SJCRH30 (cell line): Measurements from ENCODE around the gene SYNGAP1. TPM values are rescaled to one million over a fixed set of nuclear protein-coding genes. Genes with fewer than 3 reads are reported as not detected.

Experiments used
- DNase-seq, 2 experiments: peaks; one replicate each; pipeline ENCODE4 v3.0.0-alpha.2; 2015 to 2020
- H3K27ac ChIP-seq: fragments of 250-450 bp; sonication (Bioruptor Pico); 2 replicates; pipeline ENCODE4 v1.5.1; 2020; ENCODE audit warnings: mild to moderate bottlenecking, moderate library complexity
- H3K27me3 ChIP-seq: fragments of 250-450 bp; sonication (Bioruptor Pico); 2 replicates; pipeline ENCODE4 v1.5.1; 2020; ENCODE audit warnings: mild to moderate bottlenecking, moderate library complexity
- H3K36me3 ChIP-seq: fragments of 250-450 bp; sonication (Bioruptor Pico); 2 replicates; pipeline ENCODE4 v1.5.1; 2020; ENCODE audit warnings: mild to moderate bottlenecking, moderate library complexity
- H3K4me1 ChIP-seq: fragments of 250-450 bp; sonication (Bioruptor Pico); 2 replicates; pipeline ENCODE4 v1.5.1; 2020; ENCODE audit warnings: mild to moderate bottlenecking, moderate library complexity
- H3K4me3 ChIP-seq: fragments of 250-450 bp; sonication (Bioruptor Pico); 2 replicates; pipeline ENCODE4 v1.5.1; 2020; ENCODE audit warnings: mild to moderate bottlenecking, moderate library complexity
- H3K9me3 ChIP-seq: fragments of 250-450 bp; sonication (Bioruptor Pico); replicated peaks from 2 replicates; pipeline ENCODE4 v1.5.1; 2020; ENCODE audit warnings: mild to moderate bottlenecking, moderate library complexity
- total RNA-seq: library from RNA; depleted of rRNA; stranded (reverse); fragments of >200 nt; shearing (Covaris generic); gene quantifications from 2 replicates; pipeline ENCODE4 v1.2.3, GENCODE V29; 2014

Gene SYNGAP1
- total RNA-seq, 1 experiment from 2014 or later = 2.5 TPM

- Histone ChIP-seq H3K36me3 (peaks cover 19% of the 10 kb centered on the region), H3K9me3 (no peaks in the 10 kb centered on the region), H3K4me3 (no peak overlapping the region), H3K4me1 (peaks cover 5% of the 10 kb centered on the region), H3K27ac (no peak overlapping the region), H3K27me3 (no peaks in the 10 kb centered on the region)
- DNase-seq = no peak
These were observed 7.5 kb upstream of the SYNGAP1 start for GRCh38 chr6:33412140-33413009.

- Histone ChIP-seq H3K27ac (no peak overlapping the region), H3K36me3 (peaks cover 9% of the 10 kb centered on the region), H3K4me1 (peaks cover 6% of the 10 kb centered on the region), H3K4me3 (no peak overlapping the region), H3K9me3 (no peaks in the 10 kb centered on the region), H3K27me3 (no peaks in the 10 kb centered on the region)
- no peak for DNase-seq
These were observed 6.4 kb upstream of the SYNGAP1 start for GRCh38 chr6:33413241-33414120.

- peak; percentile 19 to 41 for DNase-seq
- H3K27ac ChIP-seq = no peak overlapping the region
These were observed 5.1 kb upstream of the SYNGAP1 start for GRCh38 chr6:33414592-33415271.

GRCh38 chr6:33415831-33416230 is 4.0 kb upstream of the SYNGAP1 start:
- no peaks in the 10 kb centered on the region for H3K27me3 ChIP-seq
- H3K36me3 ChIP-seq = peaks cover 6% of the 10 kb centered on the region; the same call in 1 of the 2 replicates
- H3K4me1 ChIP-seq = peaks cover 9% of the 10 kb centered on the region; the same call in 1 of the 2 replicates
- no peak overlapping the region for H3K27ac ChIP-seq
- H3K4me3 ChIP-seq = no peak overlapping the region
- DNase-seq = no peak
- no peaks in the 10 kb centered on the region for H3K9me3 ChIP-seq

More at GRCh38 chr6:33414592-33415271, 5.1 kb upstream of the SYNGAP1 start:
- Histone ChIP-seq H3K4me3 (no peak overlapping the region), H3K27me3 (no peaks in the 10 kb centered on the region), H3K9me3 (no peaks in the 10 kb centered on the region), H3K36me3 (peaks cover 6% of the 10 kb centered on the region; the same call in 1 of the 2 replicates), H3K4me1 (peaks cover 9% of the 10 kb centered on the region; the same call in 1 of the 2 replicates)

- no peaks in the 10 kb centered on the region for H3K9me3 ChIP-seq
- DNase-seq = no peak
- peak overlapping the region; percentile 69 for H3K4me3 ChIP-seq
- no peak overlapping the region for H3K27ac ChIP-seq
- H3K36me3 ChIP-seq = peaks cover 6% of the 10 kb centered on the region; the same call in 1 of the 2 replicates
- peaks cover 9% of the 10 kb centered on the region; the same call in 1 of the 2 replicates for H3K4me1 ChIP-seq
- H3K27me3 ChIP-seq = no peaks in the 10 kb centered on the region
These were observed 3.3 kb upstream of the SYNGAP1 start for GRCh38 chr6:33416386-33417127.

- Histone ChIP-seq H3K27ac (peak overlapping the region; percentile 40), H3K4me1 (peaks cover 9% of the 10 kb centered on the region; the same call in 1 of the 2 replicates), H3K4me3 (peak overlapping the region; percentile 69), H3K36me3 (peaks cover 6% of the 10 kb centered on the region; the same call in 1 of the 2 replicates), H3K9me3 (no peaks in the 10 kb centered on the region), H3K27me3 (peaks cover 3% of the 10 kb centered on the region)
- DNase-seq = peak; percentile 24 to 27
These were observed 2.5 kb upstream of the SYNGAP1 start for GRCh38 chr6:33417128-33417902.

- Histone ChIP-seq H3K9me3 (no peaks in the 10 kb centered on the region), H3K27me3 (peaks cover 10% of the 10 kb centered on the region), H3K4me1 (peaks cover 9% of the 10 kb centered on the region; the same call in 1 of the 2 replicates), H3K27ac (peak within 1 kb of the TSS; percentile 45), H3K4me3 (peak within 1 kb of the TSS; percentile 69), H3K36me3 (peaks cover 6% of the 10 kb centered on the region; the same call in 1 of the 2 replicates)
- peak; percentile 99 for DNase-seq
These were observed 1.8 kb upstream of the SYNGAP1 start, which contains the start of gene CUTA for GRCh38 chr6:33417903-33418689. Gene CUTA, minus strand, starts transcription at chr6:33418107. Its CDS starts 107 bp downstream, at chr6:33418000.

- peaks cover 9% of the 10 kb centered on the region; the same call in 1 of the 2 replicates for H3K4me1 ChIP-seq
- peaks cover 5% of the 10 kb centered on the region; the same call in 1 of the 2 replicates for H3K36me3 ChIP-seq
- peak in 1 of 2 experiments; percentile 21 for DNase-seq
These were observed 1.1 kb upstream of the SYNGAP1 start for GRCh38 chr6:33418690-33419291.

GRCh38 chr6:33420491-33421343 is 852 bp downstream of the SYNGAP1 start:
- peaks cover 13% of the 10 kb centered on the region for H3K27me3 ChIP-seq
- H3K27ac ChIP-seq = no peak overlapping the region
- peaks cover 15% of the 10 kb centered on the region; the same call in 1 of the 2 replicates for H3K4me1 ChIP-seq
- no peaks in the 10 kb centered on the region for H3K9me3 ChIP-seq
- H3K36me3 ChIP-seq = peaks cover under 1% of the 10 kb centered on the region; the same call in 1 of the 2 replicates
- no peak for DNase-seq
- H3K4me3 ChIP-seq = no peak overlapping the region

More at GRCh38 chr6:33418690-33419291, 1.1 kb upstream of the SYNGAP1 start:
- H3K4me3 ChIP-seq = peak overlapping the region; percentile 69
- peaks cover 13% of the 10 kb centered on the region for H3K27me3 ChIP-seq
- H3K9me3 ChIP-seq = no peaks in the 10 kb centered on the region
- H3K27ac ChIP-seq = peak overlapping the region; percentile 45

- peaks cover 13% of the 10 kb centered on the region for H3K27me3 ChIP-seq
- H3K4me3 ChIP-seq = no peak overlapping the region
- H3K36me3 ChIP-seq = no peaks in the 10 kb centered on the region
- no peaks in the 10 kb centered on the region for H3K9me3 ChIP-seq
- H3K27ac ChIP-seq = no peak overlapping the region
- peaks cover 15% of the 10 kb centered on the region; the same call in 1 of the 2 replicates for H3K4me1 ChIP-seq
- DNase-seq = no peak
These were observed 1.4 kb downstream of the SYNGAP1 start for GRCh38 chr6:33421344-33421643.

GRCh38 chr6:33423777-33424176 is 3.9 kb downstream of the SYNGAP1 start:
- Histone ChIP-seq H3K27ac (no peak overlapping the region), H3K4me1 (peaks cover 19% of the 10 kb centered on the region)
- DNase-seq = no peak

More at GRCh38 chr6:33423777-33424176, 3.9 kb downstream of the SYNGAP1 start:
- no peaks in the 10 kb centered on the region for H3K9me3 ChIP-seq
- no peaks in the 10 kb centered on the region for H3K36me3 ChIP-seq
- peaks cover 18% of the 10 kb centered on the region for H3K27me3 ChIP-seq
- no peak overlapping the region for H3K4me3 ChIP-seq
